Osteoblast (primary cell): ENCODE measurements around the gene MYL3. TPM values are rescaled to one million over a fixed set of nuclear protein-coding genes. Genes with fewer than 3 reads are reported as not detected.

ENCODE experiments used
- DNase-seq: peaks from one replicate; pipeline ENCODE4 v3.0.0; 2011; ENCODE audit warnings: low spot score, mixed read lengths; ENCODE audit not compliant: insufficient read length; ENCODE audit errors: missing footprints
- H2AFZ ChIP-seq: 2 replicates; pipeline ENCODE4 v1.6.0; 2011; ENCODE audit warnings: mild to moderate bottlenecking, low read length
- H3K27ac ChIP-seq: 2 replicates; pipeline ENCODE4 v1.5.1; 2011; ENCODE audit warnings: mild to moderate bottlenecking, low read depth, low read length, moderate library complexity
- H3K27me3 ChIP-seq: 2 replicates; pipeline ENCODE4 v1.6.0; 2012; ENCODE audit warnings: mild to moderate bottlenecking, control low read depth, inconsistent platforms, low read length, moderate library complexity; ENCODE audit not compliant: insufficient read depth
- H3K36me3 ChIP-seq: 2 replicates; pipeline ENCODE4 v1.5.1; 2011; ENCODE audit warnings: mild to moderate bottlenecking, low read length, control low read depth, moderate library complexity; ENCODE audit not compliant: insufficient read depth
- H3K4me1 ChIP-seq: 2 replicates; pipeline ENCODE4 v1.5.1; 2011; ENCODE audit warnings: mild to moderate bottlenecking, low read length, control low read depth, moderate library complexity; ENCODE audit not compliant: insufficient read depth
- H3K4me2 ChIP-seq: 2 replicates; pipeline ENCODE4 v1.6.0; 2011; ENCODE audit warnings: mild to moderate bottlenecking, low read length; ENCODE audit not compliant: insufficient read depth
- H3K4me3 ChIP-seq: fragments of 200-600 bp; sonication (generic); 3 replicates; pipeline ENCODE4 v1.5.1; 2012; ENCODE audit warnings: mild to moderate bottlenecking, low read length, inconsistent platforms; ENCODE audit not compliant: insufficient read depth
- H3K79me2 ChIP-seq: 2 replicates; pipeline ENCODE4 v1.6.0; 2012; ENCODE audit warnings: mild to moderate bottlenecking, low read length, control low read depth, inconsistent platforms; ENCODE audit not compliant: insufficient read depth
- H3K9me3 ChIP-seq: 2 replicates; pipeline ENCODE4 v1.5.1; 2011; ENCODE audit warnings: low read depth, low read length, control low read depth
- H4K20me1 ChIP-seq: 2 replicates; pipeline ENCODE4 v1.6.0; 2012; ENCODE audit warnings: mild to moderate bottlenecking, low read length, control low read depth; ENCODE audit not compliant: insufficient read depth
- total RNA-seq: library from RNA; depleted of rRNA; stranded (reverse); fragments of >200 nt; gene quantifications from 2 replicates; pipeline ENCODE4 v1.2.3, GENCODE V29; 2012
- TF ChIP-seq, protein P1 (sequence below): IDR thresholded peaks from 2 replicates; pipeline ENCODE4 v1.5.1; 2011; ENCODE audit warnings: mild to moderate bottlenecking, low read depth, low read length, moderate library complexity; ENCODE audit errors: extremely low read depth

MYL3 gene
- total RNA-seq, 1 donor = not detected

- H3K79me2 ChIP-seq = no peaks in the 10 kb centered on the region
- H3K27me3 ChIP-seq = no peaks in the 10 kb centered on the region
- H3K4me3 ChIP-seq = no peak overlapping the region
- no peak overlapping the region for H3K27ac ChIP-seq
- no peak overlapping the region for H3K4me2 ChIP-seq
- no peak overlapping the region for H2AFZ ChIP-seq
- no peaks in the 10 kb centered on the region for H3K4me1 ChIP-seq
- no peak for DNase-seq
- no peaks in the 10 kb centered on the region for H4K20me1 ChIP-seq
- H3K36me3 ChIP-seq = no peaks in the 10 kb centered on the region
- TF ChIP-seq, protein P1, sequence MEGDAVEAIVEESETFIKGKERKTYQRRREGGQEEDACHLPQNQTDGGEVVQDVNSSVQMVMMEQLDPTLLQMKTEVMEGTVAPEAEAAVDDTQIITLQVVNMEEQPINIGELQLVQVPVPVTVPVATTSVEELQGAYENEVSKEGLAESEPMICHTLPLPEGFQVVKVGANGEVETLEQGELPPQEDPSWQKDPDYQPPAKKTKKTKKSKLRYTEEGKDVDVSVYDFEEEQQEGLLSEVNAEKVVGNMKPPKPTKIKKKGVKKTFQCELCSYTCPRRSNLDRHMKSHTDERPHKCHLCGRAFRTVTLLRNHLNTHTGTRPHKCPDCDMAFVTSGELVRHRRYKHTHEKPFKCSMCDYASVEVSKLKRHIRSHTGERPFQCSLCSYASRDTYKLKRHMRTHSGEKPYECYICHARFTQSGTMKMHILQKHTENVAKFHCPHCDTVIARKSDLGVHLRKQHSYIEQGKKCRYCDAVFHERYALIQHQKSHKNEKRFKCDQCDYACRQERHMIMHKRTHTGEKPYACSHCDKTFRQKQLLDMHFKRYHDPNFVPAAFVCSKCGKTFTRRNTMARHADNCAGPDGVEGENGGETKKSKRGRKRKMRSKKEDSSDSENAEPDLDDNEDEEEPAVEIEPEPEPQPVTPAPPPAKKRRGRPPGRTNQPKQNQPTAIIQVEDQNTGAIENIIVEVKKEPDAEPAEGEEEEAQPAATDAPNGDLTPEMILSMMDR = no peak
- H3K9me3 ChIP-seq = peaks cover 4% of the 10 kb centered on the region
Observed at GRCh38 chr3:46835491-46835890, 27.8 kb downstream of the MYL3 start.

DNA sequence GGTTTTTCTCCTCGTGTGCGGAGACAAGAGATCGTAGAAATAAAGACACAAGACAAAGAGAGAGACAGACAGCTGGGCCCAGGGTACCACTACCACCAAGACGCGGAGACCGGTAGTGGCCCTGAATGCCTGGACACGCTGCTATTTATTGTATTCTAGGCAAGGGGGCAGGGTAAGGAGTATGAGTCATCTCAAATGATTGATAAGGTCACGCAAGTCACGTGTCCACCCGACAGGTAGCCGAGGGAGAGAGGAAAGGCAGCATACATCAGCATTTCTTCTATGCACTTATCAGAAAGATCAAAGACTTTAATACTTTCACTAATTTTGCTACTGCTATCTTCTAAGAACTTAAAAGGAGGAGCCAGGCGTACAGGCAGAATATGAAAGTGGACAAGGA, 28.2 kb downstream of the MYL3 start:
- Histone ChIP-seq H3K27me3 (no peaks in the 10 kb centered on the region), H3K9me3 (peaks cover 4% of the 10 kb centered on the region), H3K27ac (no peak overlapping the region), H3K4me3 (no peak overlapping the region), H3K4me1 (no peaks in the 10 kb centered on the region), H3K4me2 (no peak overlapping the region), H2AFZ (no peak overlapping the region), H3K79me2 (no peaks in the 10 kb centered on the region), H4K20me1 (no peaks in the 10 kb centered on the region), H3K36me3 (no peaks in the 10 kb centered on the region)
- TF ChIP-seq, protein P1 = no peak
- DNase-seq = no peak

DNA sequence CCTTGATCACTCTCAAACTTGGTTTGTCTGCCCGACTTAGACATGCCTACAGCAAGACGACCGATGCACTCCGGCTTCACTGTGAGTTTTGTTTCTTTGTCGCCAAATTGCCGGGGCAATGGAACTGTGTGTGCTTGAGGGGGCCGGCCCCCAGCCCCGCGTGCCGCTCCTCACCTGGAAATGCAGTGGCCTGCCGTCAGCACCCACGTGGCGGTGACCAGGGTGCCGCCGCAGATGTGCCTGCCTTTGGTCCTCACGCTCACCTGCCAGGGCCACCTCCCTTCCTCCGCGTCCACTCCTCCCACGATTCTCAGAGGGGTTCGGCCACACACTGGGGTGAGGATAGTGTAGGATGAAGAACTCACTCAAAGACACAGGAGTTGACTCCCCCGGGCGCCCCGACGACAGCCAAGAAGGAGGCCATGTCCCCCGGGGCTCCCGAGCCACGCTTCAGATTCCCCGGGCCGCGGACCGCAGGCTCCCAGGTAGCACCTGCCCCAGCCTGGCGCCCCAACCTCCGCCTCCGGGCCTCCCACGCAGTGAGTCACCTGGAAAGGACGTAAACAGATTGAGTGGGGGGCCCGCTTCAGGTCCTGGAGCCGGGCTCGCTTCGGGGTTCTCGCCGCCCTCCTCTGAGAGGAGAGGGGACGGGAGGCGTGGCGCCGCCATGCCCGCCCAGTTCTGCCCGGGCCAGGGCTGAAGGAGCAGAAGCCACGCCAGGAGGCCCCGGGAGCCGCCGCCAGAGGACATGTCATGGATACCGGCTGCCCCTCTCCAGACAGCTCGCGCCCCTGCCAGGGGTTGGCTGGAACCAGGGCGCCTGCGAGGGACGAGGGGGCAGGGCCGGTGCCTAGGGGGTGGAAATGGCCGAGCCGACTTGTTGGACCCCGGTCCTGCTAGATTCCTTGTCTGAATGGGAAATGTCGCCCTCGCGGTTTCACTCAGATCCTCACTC, 29.6 kb downstream of the MYL3 start:
- no peak overlapping the region for H3K27ac ChIP-seq
- H3K36me3 ChIP-seq = no peaks in the 10 kb centered on the region
- H3K9me3 ChIP-seq = peaks cover 4% of the 10 kb centered on the region
- H3K4me2 ChIP-seq = no peak overlapping the region
- no peaks in the 10 kb centered on the region for H3K4me1 ChIP-seq
- no peaks in the 10 kb centered on the region for H3K79me2 ChIP-seq
- no peak for DNase-seq
- no peak overlapping the region for H2AFZ ChIP-seq
- no peaks in the 10 kb centered on the region for H4K20me1 ChIP-seq
- TF ChIP-seq, protein P1 = no peak
- H3K4me3 ChIP-seq = no peak overlapping the region
- H3K27me3 ChIP-seq = no peaks in the 10 kb centered on the region

GRCh38 chr3:46831841-46832240, 31.4 kb downstream of the MYL3 start:
- TF ChIP-seq, protein P1 = no peak
- no peaks in the 10 kb centered on the region for H3K9me3 ChIP-seq
- no peaks in the 10 kb centered on the region for H3K36me3 ChIP-seq
- no peak overlapping the region for H2AFZ ChIP-seq
- H4K20me1 ChIP-seq = no peaks in the 10 kb centered on the region
- no peak for DNase-seq
- no peak overlapping the region for H3K4me2 ChIP-seq
- no peak overlapping the region for H3K4me3 ChIP-seq
- no peaks in the 10 kb centered on the region for H3K27me3 ChIP-seq
- no peaks in the 10 kb centered on the region for H3K4me1 ChIP-seq
- H3K27ac ChIP-seq = no peak overlapping the region
- H3K79me2 ChIP-seq = no peaks in the 10 kb centered on the region
